NOMO-1 (cell line): ENCODE results near the gene TUB.

Experiments
- DNase-seq, 2 experiments: peaks; one replicate each; lab custom pipeline; 2025; ENCODE audit not compliant: unreplicated experiment in 2 of 2; lab: John Stamatoyannopoulos, UW

TUB gene

DNA sequence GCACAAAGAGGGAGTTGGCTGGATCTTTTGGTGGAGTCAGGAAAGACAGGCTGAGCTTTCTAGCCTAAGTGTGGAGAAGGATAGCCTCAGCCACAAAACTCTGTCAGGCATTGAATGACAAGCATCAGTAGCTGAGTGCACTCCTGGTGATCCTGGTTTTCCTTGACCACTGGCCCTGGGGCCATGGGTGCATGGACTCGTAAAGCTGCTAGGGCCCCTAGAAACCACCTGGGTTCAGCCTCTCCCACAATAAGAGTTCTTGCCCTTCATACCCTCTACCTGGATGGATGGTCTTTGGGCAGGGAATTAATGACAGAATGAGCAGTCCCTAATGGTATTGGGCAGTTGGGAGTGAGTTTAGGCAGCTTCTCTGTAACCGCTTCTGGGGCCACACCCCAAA, 22.9 kb downstream of the TUB start:
- no peak for DNase-seq

DNA sequence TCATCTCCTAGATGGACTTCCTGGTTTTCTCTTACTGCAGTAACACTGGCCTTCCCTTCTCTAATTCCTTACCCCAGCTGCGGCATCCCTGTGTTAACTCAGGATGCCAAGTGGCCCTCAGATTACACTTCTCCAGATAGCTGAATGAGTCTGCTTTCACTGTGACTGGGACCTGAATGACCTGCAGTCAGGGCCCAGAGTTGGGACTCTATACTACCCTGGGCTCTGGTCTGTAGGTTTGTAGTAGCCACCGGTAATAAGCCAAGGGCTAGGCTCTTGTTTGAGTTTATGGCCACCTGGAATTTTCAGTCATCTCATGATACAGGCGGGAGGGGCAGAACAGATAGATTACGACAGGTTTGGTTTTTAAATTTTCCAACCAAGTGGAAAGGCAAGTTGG, 24.1 kb downstream of the TUB start:
- DNase-seq = no peak

DNA sequence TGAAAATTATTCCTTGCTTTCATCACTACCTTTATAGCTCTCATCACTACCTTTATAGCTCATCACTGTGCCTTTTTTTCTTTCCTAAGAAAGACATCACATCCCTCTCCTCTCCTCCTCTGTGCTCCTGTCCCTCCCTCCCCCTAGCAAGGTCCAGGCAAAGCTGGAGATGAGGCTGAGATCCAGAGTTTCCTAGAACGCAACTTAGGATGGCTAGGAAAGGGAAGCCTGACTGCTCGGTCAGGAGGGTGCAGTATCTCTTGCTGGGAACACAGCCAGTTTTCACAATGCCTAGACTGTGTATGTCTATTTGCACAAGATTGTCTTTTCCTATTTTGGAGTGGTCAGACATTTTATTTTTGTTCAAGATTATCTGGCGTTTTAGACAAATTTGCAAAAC, 24.7 kb downstream of the TUB start:
- DNase-seq = no peak

DNA sequence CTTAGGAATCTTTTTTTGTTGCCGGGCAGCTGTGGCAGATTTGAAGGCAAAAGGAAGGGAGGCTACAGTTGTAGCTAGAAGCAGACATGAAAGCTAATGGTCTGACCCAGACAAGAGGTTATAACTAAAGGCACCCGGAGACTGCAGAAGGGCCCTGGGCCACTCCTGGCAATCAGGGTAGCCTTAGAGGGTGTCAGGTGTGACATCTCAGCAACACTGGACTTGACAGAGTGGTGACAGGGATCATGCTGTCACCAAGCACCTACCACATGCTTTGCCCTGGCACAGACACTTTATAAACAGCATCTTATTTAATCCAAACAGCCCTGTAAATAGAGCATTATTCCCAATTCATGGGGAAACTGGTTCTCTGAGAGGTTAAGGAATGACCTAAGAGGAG, 25.7 kb downstream of the TUB start:
- DNase-seq = no peak

DNA sequence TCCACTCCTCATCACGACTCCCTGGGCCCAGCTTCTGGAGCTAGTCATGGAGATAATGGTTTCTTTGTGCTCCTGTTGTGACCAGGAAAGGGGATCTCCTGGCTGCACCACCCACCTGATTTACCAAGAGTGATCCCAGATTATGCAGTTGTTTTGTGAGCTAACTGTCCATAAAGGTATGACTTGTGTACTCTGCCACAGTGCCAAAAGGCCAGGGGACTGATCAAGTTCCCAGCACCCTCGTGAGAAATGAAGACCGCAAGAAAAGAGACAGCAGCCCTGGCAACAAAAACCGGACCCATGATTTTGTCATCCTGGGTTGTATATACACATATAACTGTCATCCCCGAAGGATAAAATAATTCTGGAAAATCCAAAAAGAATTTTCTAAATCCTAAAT, 26.6 kb downstream of the TUB start:
- DNase-seq = no peak

DNA sequence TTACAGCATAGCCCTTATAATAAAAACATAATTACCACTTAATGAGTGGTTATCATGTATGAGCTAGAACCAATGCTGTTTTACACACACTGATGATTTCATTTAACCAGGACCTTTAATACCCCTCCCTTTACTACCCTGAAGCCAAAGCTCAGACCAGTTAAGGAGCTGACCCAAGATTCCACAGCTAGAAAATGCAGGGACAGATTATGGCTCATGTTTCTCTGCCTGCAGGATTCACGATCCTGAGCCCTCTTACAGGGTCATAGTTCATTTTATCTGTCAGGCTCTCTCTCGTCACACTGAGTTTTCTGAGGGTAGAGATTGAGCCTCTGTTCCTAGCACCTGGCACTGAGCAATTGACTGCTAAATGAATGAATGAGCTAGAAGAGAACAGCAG, 27.4 kb downstream of the TUB start:
- DNase-seq = no peak

DNA sequence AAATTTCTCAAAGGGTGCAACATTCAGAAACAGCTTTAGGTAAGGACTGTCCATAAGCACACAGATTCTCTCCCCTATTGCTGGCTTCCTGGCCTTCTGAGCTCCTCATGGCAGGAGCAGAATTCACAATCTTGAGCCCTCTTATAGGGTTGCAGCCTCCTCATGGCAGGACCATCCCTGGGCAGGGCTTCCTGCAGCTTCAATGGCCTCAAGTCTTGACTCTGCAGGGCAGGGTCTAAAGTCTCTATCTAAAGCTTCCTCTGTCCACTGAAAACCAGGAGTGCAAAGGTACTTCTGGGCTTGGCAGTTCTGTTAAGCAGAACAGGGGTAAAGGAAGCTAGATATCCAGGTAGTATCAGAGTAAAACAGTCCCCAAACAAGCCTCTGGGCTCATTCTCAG, 28.7 kb downstream of the TUB start:
- no peak for DNase-seq

DNA sequence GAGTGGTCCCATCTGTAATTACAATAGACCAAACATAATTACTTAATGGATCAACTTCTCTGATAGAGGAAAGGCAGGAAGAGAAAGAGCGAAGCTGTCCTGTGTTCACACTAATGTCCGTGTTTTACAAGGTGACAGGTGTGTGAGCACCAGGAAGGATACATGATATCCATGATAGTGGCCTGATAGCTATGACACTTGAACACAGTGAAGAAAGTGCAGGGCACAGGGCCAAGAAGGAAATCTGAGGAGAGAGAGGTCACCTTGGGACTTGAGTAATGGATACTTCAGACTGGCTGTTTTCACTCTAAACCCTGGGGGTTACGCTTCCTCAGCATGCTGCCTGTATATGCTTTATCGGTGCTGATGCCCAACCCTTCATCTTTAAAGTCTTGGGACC, 29.4 kb downstream of the TUB start:
- no peak for DNase-seq

DNA sequence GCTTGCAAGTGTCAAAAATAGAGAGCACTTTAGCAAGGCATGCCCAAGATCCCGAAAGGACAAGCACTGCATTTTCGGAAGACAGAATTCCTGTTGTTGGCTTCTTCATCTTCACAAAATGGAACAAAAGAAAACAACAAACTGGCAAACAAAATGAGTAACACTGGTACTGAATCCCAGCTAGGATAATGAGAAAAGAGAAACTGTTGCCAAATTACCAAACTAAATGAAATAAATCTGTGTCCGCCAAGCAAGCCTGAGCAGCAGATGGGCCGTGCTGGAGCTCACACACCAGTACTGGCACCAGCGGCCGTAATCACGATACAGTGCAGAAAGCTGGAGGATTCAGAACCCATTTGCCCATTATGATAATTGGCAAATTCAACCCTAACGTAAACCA, 30.6 kb downstream of the TUB start:
- no peak for DNase-seq

DNA sequence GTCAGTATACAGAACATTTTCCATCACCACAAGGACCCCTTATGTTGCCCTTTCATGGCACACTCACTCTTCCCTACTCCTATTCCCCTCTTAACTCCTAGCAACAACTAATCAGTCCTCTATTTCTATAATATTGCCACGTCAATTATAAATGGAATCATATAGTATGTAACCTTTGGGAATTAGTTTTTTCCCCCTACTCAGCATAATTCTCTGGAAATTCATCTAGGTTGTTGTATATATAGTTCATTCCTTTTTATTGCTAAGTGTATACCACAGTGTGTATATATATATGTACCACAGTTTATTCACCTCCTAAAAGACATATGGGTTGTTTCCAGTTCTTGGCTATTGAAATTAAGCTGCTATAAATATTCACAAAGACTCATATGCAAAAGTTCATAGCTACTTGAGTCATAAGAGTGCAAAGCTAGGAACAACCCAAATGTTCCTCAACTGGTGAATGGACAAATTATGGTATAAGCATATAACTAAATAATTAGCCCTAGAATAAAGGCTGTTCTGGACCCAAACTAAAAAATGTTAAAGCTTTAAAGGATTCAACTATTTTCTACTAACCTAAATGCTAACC, 41.3 kb downstream of the TUB start:
- DNase-seq = no peak

DNA sequence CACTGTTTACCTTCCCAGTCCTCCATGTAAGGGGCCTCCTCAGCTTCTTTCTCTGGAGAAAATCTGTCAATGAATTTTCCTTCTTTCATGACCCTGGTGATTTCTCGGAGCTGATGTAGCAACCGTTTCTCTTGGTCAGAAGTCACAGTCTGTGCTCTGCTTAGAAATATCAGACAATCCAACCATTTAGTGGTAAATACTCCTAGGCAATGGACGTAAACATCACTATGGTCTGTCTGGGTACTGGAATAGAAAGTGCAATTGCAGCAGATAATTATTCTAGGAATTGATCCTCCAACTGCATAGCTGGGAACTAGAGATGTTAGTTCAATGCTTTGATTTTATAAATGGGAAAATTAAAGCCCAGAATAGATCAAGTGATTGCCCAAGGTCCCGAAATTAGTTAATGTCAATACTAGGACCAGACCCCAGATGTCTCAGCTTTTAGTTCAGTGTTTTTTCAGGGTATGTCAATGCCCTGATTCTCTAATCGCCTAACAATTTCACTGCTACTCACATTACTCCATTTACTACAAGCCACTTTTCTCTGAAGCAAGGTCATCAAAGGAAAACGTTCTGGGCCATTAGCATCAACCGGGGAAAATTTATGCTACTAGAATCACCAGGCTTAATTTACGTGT, 45.8 kb downstream of the TUB start:
- no peak for DNase-seq

DNA sequence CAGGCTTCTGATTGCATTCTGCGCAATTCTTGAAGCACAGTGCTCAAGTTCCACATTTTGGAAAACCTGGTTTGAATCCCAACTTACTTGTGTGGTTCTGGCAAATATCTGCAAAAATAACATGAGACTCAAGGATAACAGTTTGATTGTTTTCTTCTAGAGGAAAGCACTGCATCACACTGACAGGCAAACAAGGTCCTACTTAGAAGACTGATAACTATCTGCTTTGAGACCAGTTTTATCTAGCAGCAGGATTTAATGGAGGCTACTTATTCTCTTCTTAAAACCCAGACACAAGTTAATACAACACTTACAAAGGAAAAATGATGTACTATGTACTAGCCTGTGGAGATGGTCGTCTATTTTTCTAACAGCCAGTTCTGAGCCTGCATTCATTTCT, 46.4 kb downstream of the TUB start:
- no peak for DNase-seq

DNA sequence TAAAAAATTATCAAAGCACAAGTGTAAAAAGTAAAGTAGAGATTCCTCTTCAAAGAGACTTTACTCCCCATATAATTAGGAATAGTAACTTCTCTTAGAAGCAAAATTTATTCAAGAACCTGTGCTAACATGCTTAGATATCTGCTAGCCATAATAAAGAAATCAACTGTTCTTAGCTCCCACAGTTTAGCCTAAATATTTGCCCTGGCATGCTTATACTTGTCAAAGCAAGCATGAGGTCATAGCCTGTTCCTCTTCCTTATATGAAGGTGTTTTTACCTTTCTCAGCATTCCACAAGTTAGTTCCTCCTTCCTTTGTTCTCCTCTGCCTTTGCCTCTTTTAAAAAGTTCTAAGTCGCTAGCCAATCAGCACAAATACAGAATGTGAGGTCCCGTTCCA, 57.5 kb downstream of the TUB start:
- no peak for DNase-seq

DNA sequence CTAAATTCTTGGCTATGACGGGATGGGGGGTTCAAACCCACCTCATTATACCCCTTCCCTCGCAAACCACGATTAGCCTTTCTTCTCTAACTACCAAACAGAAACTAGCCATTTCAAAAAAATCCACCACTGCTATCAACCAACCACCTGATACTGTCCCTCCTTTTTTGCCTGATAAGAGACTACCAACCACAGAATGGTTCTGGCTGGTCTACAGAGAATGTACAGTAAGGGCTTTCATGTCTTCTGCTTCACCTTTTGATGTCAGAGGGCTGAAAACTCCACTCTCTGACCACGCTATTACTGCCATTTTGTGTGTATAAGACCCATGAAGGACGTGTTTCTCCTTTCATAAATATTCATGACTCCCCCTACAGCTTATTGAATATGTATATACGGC, 68.7 kb downstream of the TUB start:
- DNase-seq = no peak
